Kidney glomerular epithelial cell (primary cell): ENCODE measurements around the gene USP2.

Source experiments
- DNase-seq: peaks from one replicate; lab custom pipeline; 2025; lab: John Stamatoyannopoulos, UW

Gene USP2

DNA sequence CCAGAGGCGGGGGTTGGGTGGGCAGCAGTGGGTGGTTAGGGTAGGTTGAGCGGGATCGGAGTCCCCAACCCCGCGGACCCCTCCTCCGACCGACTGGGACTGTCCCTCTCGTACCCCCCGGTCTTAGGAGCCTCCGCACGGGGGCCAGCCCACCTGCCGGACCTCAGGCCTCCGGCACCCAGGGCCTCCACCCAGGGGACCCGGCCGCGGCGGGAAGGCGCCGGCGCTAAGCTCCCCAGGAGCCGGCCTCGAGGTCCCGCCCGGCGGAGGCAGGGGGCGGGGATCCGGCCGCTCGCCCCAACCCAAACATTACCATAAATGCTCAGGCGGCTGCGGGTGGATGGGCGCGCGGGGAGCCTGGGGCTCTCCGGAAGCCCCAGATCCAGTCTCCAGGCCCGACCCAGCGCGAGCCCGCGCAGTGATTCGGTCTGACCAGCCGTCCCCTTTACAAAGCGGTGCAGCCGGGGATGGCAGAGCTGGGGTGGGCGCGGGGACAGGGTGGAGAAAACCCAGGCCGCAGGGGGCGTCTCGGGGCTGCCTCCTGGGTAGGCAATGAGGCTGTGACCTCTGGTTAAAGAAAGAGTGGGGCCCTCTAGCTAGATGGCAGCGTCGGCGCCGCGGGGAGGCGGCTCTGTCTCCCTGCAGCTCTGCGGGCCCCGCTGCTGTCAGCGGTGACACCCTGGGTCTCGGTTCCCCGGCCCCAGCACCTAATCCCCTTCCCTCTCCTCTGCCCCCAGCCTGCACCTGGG lies 60.5 kb downstream of the USP2 start:
- no peak for DNase-seq

DNA sequence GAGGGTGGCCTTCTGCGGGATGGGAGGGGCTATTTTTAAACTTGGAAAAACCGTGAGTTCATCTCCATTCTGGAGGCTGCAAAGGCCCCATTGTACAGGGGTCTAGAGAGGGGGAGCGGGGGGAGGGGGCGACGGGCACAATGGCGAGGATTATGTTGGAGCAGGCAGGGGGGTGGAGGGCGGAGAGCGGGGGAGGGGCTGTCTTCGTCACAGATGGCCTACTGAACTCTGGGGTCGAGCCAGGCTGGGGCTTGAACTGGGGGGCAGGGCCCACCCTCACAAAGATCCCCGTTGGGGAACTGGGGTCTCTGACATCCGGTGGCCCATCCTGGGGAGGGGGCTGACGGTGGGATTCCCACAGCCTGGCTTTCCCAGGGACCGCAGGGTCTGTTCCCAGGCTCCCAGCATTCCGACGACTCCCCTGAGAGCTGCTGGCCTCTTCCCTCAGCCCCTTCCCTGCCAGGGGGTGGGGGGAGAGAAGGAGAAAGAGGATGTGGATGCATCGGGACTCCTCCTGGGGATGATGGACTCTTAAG lies 61.2 kb downstream of the USP2 start:
- DNase-seq = no peak

- no peak for DNase-seq
Measured at GRCh38 chr11:119319700-119320239, 61.7 kb downstream of the USP2 start.

DNA sequence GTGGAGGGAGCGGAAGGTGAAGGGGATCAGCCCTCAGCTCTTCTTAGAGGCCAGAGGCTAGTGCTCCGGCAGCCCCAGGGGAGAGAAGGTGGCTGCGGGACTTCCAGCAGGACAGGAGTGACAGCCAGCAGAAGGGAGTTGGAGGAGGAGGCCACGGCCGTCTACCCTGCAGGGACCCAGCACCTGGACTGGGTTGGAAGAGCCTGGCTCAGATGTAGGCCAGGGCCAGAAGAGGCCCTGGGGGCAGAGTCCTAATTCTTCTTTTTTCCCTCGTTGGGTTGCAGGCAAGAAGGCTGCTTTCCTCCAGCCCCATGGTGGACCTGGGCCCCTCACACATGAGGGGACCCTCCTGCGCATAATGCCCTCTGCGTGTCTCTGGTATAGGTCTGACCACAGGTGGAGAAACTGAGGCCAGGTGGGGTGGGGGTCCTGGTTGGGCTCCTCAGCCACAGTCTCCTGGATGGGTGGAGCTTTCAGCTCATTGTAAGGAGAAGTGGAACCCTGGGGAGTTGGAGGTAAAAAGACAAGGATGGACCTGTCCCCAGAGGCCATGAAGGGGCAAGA lies 62.3 kb downstream of the USP2 start:
- no peak for DNase-seq

DNA sequence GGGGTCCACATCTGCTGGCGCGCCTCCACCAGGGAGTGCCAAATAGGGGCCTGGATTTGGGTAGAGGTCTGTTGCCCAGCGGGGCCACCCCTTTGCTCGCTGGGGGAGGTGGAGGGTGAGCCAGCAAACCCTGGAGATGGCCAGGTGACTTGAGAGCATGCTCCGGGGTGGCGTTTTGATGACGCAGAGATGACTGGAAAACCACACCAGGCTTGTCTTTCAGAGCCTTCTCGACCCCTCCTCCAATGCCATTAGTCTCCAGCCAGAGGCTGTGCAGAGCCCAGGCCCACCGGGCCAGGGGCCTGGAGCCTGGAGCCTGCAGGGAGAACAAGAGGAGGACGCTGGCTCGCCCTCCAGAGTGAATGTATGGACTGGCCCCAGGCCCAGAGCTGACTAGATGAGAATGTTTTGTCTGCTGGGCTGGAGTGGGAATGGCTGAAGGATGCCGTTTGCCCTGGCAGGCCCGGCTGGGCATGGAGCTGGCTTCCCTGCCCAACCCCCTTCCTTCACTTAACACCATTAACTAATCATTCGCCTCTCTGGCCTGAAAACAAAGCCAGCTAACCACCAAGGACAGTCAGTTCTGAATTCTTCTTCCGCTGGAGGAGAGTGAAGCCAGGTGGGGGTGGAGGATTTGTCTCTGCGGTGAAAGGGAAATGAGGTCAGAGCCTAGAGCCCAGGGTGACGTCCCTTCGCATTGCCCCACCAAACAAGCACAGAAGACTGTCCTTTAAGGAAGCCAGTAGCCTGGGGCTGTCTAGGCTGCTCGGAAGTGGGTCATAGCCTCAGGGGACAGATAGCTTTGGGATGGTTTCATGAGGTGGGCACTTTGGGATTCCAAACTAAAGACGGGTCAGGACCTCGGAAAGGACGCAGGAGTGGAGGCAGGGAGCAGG lies 63.0 kb downstream of the USP2 start:
- no peak for DNase-seq

GRCh38 chr11:119317592-119318239 lies 63.8 kb downstream of the USP2 start:
- no peak for DNase-seq

- no peak for DNase-seq
Measured at GRCh38 chr11:119316729-119317591, 64.5 kb downstream of the USP2 start, which contains the start of gene MCAM. MCAM (minus strand) TSS chr11:119317130; CDS start chr11:119317101, 29 bp downstream.

GRCh38 chr11:119316016-119316728 lies 65.3 kb downstream of the USP2 start:
- DNase-seq = no peak

GRCh38 chr11:119315131-119316015 lies 66.1 kb downstream of the USP2 start:
- no peak for DNase-seq

- DNase-seq = no peak
Measured at GRCh38 chr11:119314726-119315125, 66.8 kb downstream of the USP2 start.

DNA sequence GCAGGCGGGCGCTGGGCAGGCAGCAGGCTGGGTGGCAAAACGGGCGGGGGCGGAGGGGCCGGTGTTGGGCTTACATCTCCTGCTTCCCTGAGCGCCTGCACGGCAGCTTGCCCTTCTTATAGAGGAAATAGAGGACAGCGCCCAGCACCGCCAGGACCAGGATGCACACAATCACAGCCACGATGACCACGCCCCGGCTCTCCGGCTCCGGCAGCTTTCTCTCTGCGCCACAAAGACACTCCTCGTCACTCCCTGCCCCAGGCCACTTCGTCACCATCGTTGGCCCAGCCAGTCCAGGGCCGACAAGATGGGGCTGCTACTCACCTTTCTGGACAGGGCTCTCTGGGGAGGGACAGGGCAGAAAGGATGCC lies 70.8 kb downstream of the USP2 start:
- no peak for DNase-seq

DNA sequence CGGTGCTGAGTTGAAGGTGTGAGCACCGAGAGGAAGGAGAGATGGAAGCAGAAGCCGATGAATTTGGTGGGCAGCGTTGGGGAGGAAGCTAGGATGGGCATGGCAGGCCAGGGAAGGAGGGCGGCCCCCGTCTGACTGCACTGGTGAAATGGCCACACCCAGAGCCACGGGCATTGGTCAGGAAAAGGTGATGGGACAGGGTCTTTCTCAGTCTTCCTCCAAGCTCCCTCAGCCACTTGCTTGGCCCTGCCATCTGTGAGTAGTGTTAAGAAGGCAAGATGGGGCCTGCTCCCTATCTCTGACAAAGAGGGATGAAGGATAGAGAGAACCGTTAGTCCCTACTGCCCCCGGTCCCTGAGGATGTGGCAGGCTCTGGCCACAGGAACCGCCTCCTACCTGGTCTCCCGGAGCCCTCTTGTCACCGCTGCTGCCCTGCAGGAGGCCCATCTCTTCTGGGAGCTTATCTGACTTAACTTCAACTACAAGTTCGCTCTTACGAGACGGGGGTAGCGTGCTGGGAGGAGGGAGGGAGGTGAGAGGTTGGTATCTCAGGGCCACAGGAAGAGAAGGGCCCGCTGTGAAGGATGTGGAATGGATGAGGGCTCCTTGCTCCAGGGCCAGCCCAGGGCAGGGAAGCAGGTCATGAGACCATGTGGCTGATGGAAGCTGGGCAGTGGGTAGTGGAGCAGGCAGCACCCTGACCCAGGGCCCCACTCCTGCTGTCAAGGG lies 71.4 kb downstream of the USP2 start:
- no peak for DNase-seq

- no peak for DNase-seq
Measured at GRCh38 chr11:119309411-119309810, 72.1 kb downstream of the USP2 start.

GRCh38 chr11:119307974-119308373 lies 73.5 kb downstream of the USP2 start:
- DNase-seq = no peak

DNA sequence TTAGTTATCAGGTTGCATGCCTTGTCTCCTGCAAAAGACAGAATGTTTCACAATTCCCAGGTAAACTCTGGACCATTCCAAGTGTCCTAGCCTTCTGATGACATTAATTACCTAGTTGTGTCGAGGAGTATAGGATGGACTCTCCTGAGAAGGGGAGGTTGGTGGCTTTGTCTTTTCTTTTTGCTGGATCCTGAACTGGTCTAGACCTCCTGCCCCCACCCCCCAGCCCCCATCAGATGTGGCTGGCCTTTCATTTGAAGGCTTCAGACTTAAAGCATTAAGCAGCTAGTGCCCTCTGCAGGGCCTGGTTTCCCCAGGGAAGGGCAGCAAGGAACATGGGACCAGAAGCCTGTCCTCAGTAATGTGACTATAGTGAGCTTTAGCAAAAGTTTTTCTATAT lies 74.3 kb downstream of the USP2 start:
- DNase-seq = no peak

DNA sequence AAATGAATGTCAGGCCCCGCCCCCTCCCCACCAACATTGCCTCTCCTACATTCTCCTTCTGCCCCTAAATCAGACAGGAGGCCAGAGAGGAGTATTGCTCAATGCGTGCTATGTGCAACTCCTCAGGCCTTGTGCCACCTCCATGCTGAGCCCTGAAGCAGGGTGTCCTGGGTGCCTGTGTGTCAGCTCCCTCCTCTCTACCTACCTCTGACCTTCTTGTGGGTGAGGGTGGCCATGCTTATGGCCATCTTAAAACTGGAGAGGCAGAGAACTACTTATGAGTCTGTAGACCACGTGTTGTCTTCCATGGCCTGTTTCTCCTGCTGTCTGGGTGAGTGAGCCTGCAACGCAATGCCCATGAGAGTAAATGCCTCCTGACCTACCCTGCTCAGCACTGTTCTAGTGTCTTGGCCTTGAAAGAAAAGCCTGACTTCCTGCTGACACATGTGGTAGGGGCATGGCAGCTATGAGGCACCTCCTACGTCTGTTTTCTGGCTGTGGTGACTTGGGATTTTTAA lies 75.1 kb downstream of the USP2 start:
- DNase-seq = no peak

- DNase-seq = no peak
Measured at GRCh38 chr11:119305556-119306372, 75.7 kb downstream of the USP2 start.
